ENCODE measurements around the gene FNBP1.

GRCh38 chr9:130050462-130050861 is 7.5 kb upstream of the FNBP1 start:
- TF ChIP-seq CTCF (conservative IDR thresholded peaks at IDR 0.05; ENCODE audit: low read depth in 2 of 2) (no peak), POLR2AphosphoS5 (IDR thresholded peaks at IDR 0.05; ENCODE audit: low read depth) (no peak), EZH2 (IDR thresholded peaks at IDR 0.05; ENCODE audit: low read depth, unreplicated experiment) (no peak), EZH2phosphoT487 (IDR thresholded peaks at IDR 0.05; ENCODE audit: unreplicated experiment) (no peak), REST (IDR thresholded peaks at IDR 0.05; ENCODE audit: unreplicated experiment) (no peak), ZNF114 (CRISPR knock-in tag; IDR thresholded peaks at IDR 0.05) (no peak), ETS1 (IDR thresholded peaks at IDR 0.05) (no peak), CREB1 (CRISPR knock-in tag; IDR thresholded peaks at IDR 0.05; ENCODE audit: low read depth) (no peak), JUNB (IDR thresholded peaks at IDR 0.05; ENCODE audit: unreplicated experiment) (no peak), ZNF331 (CRISPR knock-in tag; IDR thresholded peaks at IDR 0.05; ENCODE audit: low read depth) (no peak)
